ENCODE measurements around the gene DHRS7C. TPM values are rescaled to one million over a fixed set of nuclear protein-coding genes. Genes with fewer than 3 reads are reported as not detected.

DHRS7C gene
- not detected for total RNA-seq (2021; fragmentation: NEBNext Ultra II Directional; extraction: Animal tissue kit (Norgen Biotek cat#: 25700))
- long read RNA-seq: 0 reads

GRCh38 chr17:9790889-9791876, at the start of gene DHRS7C:
TSS of gene DHRS7C (minus strand) at chr17:9791592. CDS start at chr17:9791284, 308 bp downstream.
- H3K4me1 Mint-ChIP-seq (ENCODE audit: low read depth): no peaks in the 10 kb centered on the region
- H3K4me3 Mint-ChIP-seq: no peak within 1 kb of the TSS

DNA sequence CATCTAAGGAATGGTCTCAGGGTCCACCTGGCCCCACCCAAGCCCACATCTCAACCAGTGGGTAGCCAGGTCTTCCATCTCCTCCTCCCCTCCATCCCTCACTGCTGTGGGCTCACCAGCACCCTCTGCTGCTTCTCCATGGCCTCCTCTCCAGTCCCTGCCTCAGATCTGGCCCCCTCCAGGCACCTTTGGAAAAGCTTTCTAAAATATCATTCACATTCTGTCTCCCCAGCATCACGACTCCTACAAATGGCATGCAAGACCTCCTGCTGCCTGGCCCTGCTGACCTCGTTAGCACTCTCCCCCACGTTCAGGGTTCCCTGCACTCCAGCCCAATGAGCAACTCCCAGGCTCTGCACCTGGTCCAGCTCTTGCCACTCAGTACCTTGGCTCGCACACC, 48.0 kb upstream of the DHRS7C start:
- TF ChIP-seq CTCF (IDR thresholded peaks at IDR 0.05): no peak; the same call in 1 of the 2 replicates
- Mint-ChIP-seq H3K27ac (no peak overlapping the region), H3K36me3 (ENCODE audit: low read depth) (no peaks in the 10 kb centered on the region), H3K4me1 (ENCODE audit: low read depth) (peaks cover 23% of the 10 kb centered on the region), H3K4me3 (no peak overlapping the region), H3K27me3 (ENCODE audit: insufficient read depth) (peaks cover 4% of the 10 kb centered on the region; the same call in 1 of the 2 replicates), H3K9me3 (peaks cover 19% of the 10 kb centered on the region; the same call in 1 of the 2 replicates)
- DNase-seq: no peak

More at GRCh38 chr17:9790889-9791876, at the start of gene DHRS7C:
- no peaks in the 10 kb centered on the region for H3K36me3 Mint-ChIP-seq (ENCODE audit: low read depth)
- TF ChIP-seq CTCF (IDR thresholded peaks at IDR 0.05): no peak
- no peak for DNase-seq
- peaks cover 6% of the 10 kb centered on the region; the same call in 1 of the 2 replicates for H3K9me3 Mint-ChIP-seq
- H3K27me3 Mint-ChIP-seq (ENCODE audit: insufficient read depth): peaks cover 2% of the 10 kb centered on the region; the same call in 1 of the 2 replicates
- H3K27ac Mint-ChIP-seq: no peak within 1 kb of the TSS

DNA sequence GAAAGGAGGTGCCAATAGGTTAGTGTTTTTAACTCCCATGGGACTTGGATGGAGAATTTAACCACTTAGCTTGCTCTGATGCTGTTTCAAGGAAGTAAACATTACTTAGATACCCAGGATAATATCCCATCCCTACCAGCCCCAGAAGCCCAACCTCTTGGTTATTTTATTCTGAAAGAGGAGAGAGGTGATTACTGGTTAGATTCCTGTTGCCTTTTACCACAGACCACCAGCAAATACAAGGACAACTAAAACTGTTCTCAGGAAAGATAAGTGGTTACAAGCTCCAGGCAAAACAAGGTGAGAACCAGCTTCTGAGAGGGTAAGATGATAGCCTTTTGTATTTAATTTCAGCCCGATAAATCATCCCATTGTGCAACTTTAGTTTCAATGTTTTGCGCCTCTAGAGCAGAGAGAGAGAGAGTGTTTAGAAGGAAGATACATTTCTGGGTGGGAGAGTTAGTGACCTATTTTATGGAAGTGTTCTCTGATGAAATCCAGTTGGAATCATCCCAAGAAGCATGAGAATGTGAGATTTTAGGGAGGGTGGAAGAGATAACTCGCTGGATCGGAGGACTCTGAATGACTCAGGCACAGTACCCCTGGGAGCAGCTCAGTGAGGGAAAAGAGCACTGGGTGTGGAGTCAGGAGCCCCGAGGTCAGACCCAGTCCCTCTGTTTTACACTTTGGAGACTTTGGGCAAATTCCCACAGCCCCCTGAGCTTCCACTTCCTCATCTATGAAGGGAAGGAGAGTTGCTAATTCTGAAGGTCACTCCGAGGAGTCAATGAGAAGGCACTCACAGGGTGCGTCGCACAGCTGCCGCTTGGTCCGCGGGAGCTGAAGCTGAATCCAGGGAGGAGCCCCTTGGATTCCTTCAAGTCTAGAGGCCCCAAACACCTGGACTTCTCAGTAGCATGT, 46.4 kb upstream of the DHRS7C start:
- Mint-ChIP-seq H3K36me3 (ENCODE audit: low read depth) (no peaks in the 10 kb centered on the region), H3K9me3 (peaks cover 20% of the 10 kb centered on the region), H3K4me1 (ENCODE audit: low read depth) (peaks cover 23% of the 10 kb centered on the region), H3K4me3 (peak overlapping the region; percentile 6; the same call in 1 of the 2 replicates), H3K27me3 (ENCODE audit: insufficient read depth) (peaks cover 4% of the 10 kb centered on the region; the same call in 1 of the 2 replicates), H3K27ac (no peak overlapping the region; the same call in 1 of the 2 replicates)
- peak; percentile 66 for DNase-seq
- TF ChIP-seq CTCF (IDR thresholded peaks at IDR 0.05): no peak

DNA sequence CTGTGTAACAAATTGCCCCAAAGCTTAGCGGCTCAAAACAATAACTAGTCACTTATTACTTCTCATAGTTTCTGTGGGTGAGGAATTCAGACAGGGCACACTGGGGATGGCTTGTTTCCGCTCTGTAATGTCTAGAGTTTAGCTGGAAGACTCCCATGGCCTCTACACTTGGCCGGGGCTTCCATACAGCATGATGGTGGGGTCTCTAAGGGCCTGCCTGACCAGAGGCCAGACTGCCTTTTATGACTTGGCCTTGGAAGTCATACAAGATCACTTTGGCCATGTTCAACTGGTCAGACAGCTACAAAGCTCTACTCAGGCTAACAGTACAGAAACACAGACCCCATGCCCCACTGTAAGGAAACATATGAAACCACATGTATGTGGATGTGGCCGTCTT, 42.5 kb upstream of the DHRS7C start:
- no peak for TF ChIP-seq CTCF (IDR thresholded peaks at IDR 0.05)
- Mint-ChIP-seq H3K27me3 (ENCODE audit: insufficient read depth) (peaks cover 4% of the 10 kb centered on the region; the same call in 1 of the 2 replicates), H3K4me3 (no peak overlapping the region), H3K36me3 (ENCODE audit: low read depth) (no peaks in the 10 kb centered on the region), H3K4me1 (ENCODE audit: low read depth) (peaks cover 23% of the 10 kb centered on the region), H3K9me3 (peaks cover 11% of the 10 kb centered on the region), H3K27ac (no peak overlapping the region)
- DNase-seq: no peak

GRCh38 chr17:9830711-9831110, 39.3 kb upstream of the DHRS7C start:
- no peaks in the 10 kb centered on the region for H3K36me3 Mint-ChIP-seq (ENCODE audit: low read depth)
- H3K4me1 Mint-ChIP-seq (ENCODE audit: low read depth): no peaks in the 10 kb centered on the region; the same call in 1 of the 2 replicates
- peaks cover 8% of the 10 kb centered on the region for H3K9me3 Mint-ChIP-seq
- TF ChIP-seq CTCF (IDR thresholded peaks at IDR 0.05): no peak
- peaks cover 1% of the 10 kb centered on the region; the same call in 1 of the 2 replicates for H3K27me3 Mint-ChIP-seq (ENCODE audit: insufficient read depth)
- no peak for DNase-seq
- no peak overlapping the region for H3K27ac Mint-ChIP-seq
- no peak overlapping the region for H3K4me3 Mint-ChIP-seq
